ENCODE data around the gene CDK15. TPM values are rescaled to one million over a fixed set of nuclear protein-coding genes. Genes with fewer than 3 reads are reported as not detected.

The CDK15 gene
- total RNA-seq, 1 experiment from 2014 or later, result 4.8 TPM

GRCh38 chr2:201882353-201883090, 76.2 kb downstream of the CDK15 start:
- Histone ChIP-seq H3K4me1 (ENCODE audit: control insufficient read depth, insufficient read depth, low read length) (peaks cover 17% of the 10 kb centered on the region; the same call in 1 of the 2 replicates), H3K4me3 (ENCODE audit: low read depth in 2 of 2, low read length in 2 of 2) (no peak overlapping the region), H3K9me3 (ENCODE audit: control insufficient read depth, insufficient read depth, low read depth, low read length) (no peaks in the 10 kb centered on the region), H3K27me3 (ENCODE audit: control insufficient read depth, insufficient read depth, low read length) (no peaks in the 10 kb centered on the region), H3K36me3 (ENCODE audit: control insufficient read depth, insufficient read depth, low read length) (no peaks in the 10 kb centered on the region), H3K27ac (ENCODE audit: low read length) (no peak overlapping the region)
- ATAC-seq (peak; percentile 47; the same call in 1 of the 2 replicates), DNase-seq (ENCODE audit: low read depth, low spot score) (no peak)
- intact Hi-C loops (cut with micrococcal nuclease; ENCODE audit: unreplicated experiment) (no loop called here), in situ Hi-C loops (cut with HindIII; ENCODE audit: low pct_unique_long_range_greater_than_20kb, low sequenced_read_pairs) (no loop called here)
- no TSS peak for BruUV-seq (replicated peaks)
- TF ChIP-seq SIN3A (IDR thresholded peaks at IDR 0.05; ENCODE audit: borderline replicate concordance, insufficient read depth, low read depth, low read length) (no peak), CTCF (IDR thresholded peaks at IDR 0.05) (no peak), TCF7L2 (IDR thresholded peaks at IDR 0.05; ENCODE audit: low read depth, low read length) (peak; percentile 63; the same call in 1 of the 2 replicates)
- ChIA-PET POLR2A (interaction anchor here (0.6 kb wide), 1 partner anchor 200 kb away, joined by 7 read pairs; no protein-coding TSS in a partner anchor), CTCF (no interaction called here)

- Histone ChIP-seq H3K4me3 (ENCODE audit: low read depth in 2 of 2, low read length in 2 of 2) (no peak overlapping the region), H3K36me3 (ENCODE audit: control insufficient read depth, insufficient read depth, low read length) (no peaks in the 10 kb centered on the region), H3K4me1 (ENCODE audit: control insufficient read depth, insufficient read depth, low read length) (peaks cover 25% of the 10 kb centered on the region), H3K27ac (ENCODE audit: low read length) (no peak overlapping the region; the same call in 1 of the 2 replicates), H3K27me3 (ENCODE audit: control insufficient read depth, insufficient read depth, low read length) (no peaks in the 10 kb centered on the region), H3K9me3 (ENCODE audit: control insufficient read depth, insufficient read depth, low read depth, low read length) (no peaks in the 10 kb centered on the region)
- ChIA-PET POLR2A (no interaction called here), CTCF (no interaction called here)
- DNase-seq (ENCODE audit: low read depth, low spot score) (no peak), ATAC-seq (no peak)
- no peak for TF ChIP-seq CTCF (IDR thresholded peaks at IDR 0.05)
- TF ChIP-seq POLR2AphosphoS5 (IDR thresholded peaks at IDR 0.05; ENCODE audit: low read depth, low read length), result no peak
- TF ChIP-seq REST (IDR thresholded peaks at IDR 0.05; ENCODE audit: insufficient read depth in 1 of 2, low read depth in 2 of 2, low read length in 1 of 2), result no peak
- TF ChIP-seq SIN3A (IDR thresholded peaks at IDR 0.05; ENCODE audit: borderline replicate concordance, insufficient read depth, low read depth, low read length), result no peak
- TF ChIP-seq TCF7L2 (IDR thresholded peaks at IDR 0.05; ENCODE audit: low read depth, low read length), result no peak
- in situ Hi-C loops (cut with HindIII; ENCODE audit: low pct_unique_long_range_greater_than_20kb, low sequenced_read_pairs) (no loop called here), intact Hi-C loops (cut with micrococcal nuclease; ENCODE audit: unreplicated experiment) (no loop called here)
- no TSS peak for BruUV-seq (replicated peaks)
Measured at GRCh38 chr2:201883606-201884369, 77.5 kb downstream of the CDK15 start.

Data from Panc1 (cell line).